Suprapubic skin (tissue), 3 donors: ENCODE measurements around the gene CFAP58.

ENCODE experiments used
- POLR2A ChIP-seq, 2 donors: fragments of 450-650 bp; IDR thresholded peaks; one replicate each; pipeline ENCODE4 v1.6.1; 2017; ENCODE audit warnings: antibody characterized with exemption in 2 of 2, mild to moderate bottlenecking in 2 of 2, moderate library complexity in 2 of 2
- TF ChIP-seq, protein P1 (sequence below), 2 donors: fragments of 200-600 bp in 1 of 2; fragments of 450-650 bp in 1 of 2; sonication (generic) in 1 of 2; IDR thresholded peaks; one replicate each; pipeline ENCODE4 v1.5.1; 2016 to 2019; ENCODE audit warnings: antibody characterized with exemption in 2 of 2, mild to moderate bottlenecking in 1 of 2, moderate library complexity in 1 of 2

DNA sequence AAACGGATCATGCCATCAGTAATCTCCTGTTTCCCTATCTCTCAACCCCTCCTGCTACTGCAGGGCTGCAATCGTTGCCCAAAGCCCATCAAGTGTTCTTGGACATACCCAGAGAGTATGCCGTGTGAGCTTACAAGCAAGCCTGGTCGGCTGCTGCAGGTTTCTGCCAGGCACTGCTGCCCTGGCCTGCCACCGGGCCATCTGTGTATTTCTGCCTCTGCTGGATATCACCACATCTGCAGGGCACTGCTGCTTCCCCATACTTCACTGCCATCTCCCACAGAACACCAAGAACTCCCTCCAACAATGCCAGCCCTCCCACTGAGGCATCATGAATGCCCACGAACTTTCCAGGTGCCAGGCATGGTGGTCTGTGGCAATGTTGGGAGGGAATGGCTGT lies 149.3 kb downstream of the CFAP58 start:
- TF ChIP-seq, protein P1, sequence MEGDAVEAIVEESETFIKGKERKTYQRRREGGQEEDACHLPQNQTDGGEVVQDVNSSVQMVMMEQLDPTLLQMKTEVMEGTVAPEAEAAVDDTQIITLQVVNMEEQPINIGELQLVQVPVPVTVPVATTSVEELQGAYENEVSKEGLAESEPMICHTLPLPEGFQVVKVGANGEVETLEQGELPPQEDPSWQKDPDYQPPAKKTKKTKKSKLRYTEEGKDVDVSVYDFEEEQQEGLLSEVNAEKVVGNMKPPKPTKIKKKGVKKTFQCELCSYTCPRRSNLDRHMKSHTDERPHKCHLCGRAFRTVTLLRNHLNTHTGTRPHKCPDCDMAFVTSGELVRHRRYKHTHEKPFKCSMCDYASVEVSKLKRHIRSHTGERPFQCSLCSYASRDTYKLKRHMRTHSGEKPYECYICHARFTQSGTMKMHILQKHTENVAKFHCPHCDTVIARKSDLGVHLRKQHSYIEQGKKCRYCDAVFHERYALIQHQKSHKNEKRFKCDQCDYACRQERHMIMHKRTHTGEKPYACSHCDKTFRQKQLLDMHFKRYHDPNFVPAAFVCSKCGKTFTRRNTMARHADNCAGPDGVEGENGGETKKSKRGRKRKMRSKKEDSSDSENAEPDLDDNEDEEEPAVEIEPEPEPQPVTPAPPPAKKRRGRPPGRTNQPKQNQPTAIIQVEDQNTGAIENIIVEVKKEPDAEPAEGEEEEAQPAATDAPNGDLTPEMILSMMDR (IDR thresholded peaks at IDR 0.05), result no peak
- no peak for TF ChIP-seq POLR2A (IDR thresholded peaks at IDR 0.05)
